NCI-H524 treated with DMSO at 0.1 percent for 48 hours (cell line): ENCODE measurements around the gene PDE4B.
"Not testable (repeated sequence)": the region's sequence is repeated elsewhere in the genome, so short reads cannot be mapped to it uniquely, and the experiment has no call there.

ENCODE experiments used
- DNase-seq: peaks from one replicate; lab custom pipeline; 2025; lab: John Stamatoyannopoulos, UW

Gene PDE4B

DNA sequence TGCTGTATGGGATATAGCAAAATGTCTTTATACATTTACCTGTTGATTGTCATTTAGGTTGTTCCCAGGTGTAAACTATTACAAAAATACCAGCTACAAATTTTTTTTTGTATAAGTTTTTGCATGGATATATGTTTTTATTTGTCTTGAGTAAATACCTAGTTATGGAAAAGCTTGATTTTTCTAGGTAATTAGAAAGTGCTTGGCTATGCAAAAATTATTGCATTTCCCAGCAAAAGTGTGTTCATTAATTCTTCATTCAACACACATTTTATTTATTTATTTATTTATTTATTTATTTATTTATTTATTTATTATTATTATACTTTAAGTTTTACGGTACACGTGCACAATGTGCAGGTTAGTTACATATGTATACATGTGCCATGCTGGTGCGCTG lies 22.1 kb downstream of the PDE4B start:
- no peak for DNase-seq

- DNase-seq = no peak
Observed at GRCh38 chr1:65817891-65818290, 25.2 kb downstream of the PDE4B start.

GRCh38 chr1:65818966-65819365 lies 26.3 kb downstream of the PDE4B start:
- no peak for DNase-seq

DNA sequence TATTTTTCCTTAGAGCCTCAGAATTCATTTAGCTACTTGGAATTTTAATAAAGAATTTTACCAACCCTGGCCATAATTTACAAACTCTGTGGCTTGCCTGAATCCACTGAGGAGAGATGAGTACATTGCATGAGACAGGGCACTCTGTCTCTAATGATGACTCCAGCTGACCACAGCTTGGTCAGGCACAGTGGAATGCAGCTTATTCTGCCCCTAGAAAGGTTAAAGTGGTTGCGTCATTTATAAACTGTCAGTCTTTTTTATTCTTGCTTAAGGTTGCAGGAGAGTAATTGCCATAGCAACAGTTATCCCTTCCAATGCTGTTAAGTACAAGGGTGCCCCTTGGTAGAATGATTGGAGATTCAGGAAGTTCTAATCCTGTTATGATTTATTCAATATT lies 28.3 kb downstream of the PDE4B start:
- DNase-seq = no peak

DNA sequence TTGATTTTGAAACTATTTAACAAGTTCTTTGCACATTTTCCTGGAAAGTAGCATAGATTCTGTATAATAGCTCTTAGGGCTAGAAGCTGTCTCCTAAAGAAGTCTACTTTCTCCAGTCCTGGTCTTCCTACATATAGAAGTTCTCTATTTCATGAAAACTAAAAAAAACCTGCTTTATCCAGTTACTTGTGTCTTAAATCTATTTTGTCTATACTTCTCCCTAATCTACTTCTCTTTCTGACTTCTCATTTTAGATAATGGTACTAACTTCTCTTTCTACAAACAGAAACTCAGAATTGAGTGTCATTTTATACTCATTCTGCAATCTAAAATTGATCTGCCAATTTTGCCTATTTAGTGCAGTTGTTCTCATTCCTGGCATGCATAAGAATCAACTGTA lies 28.7 kb downstream of the PDE4B start:
- DNase-seq = no peak

- DNase-seq = no peak
Observed at GRCh38 chr1:65824103-65824502, 31.4 kb downstream of the PDE4B start.

DNA sequence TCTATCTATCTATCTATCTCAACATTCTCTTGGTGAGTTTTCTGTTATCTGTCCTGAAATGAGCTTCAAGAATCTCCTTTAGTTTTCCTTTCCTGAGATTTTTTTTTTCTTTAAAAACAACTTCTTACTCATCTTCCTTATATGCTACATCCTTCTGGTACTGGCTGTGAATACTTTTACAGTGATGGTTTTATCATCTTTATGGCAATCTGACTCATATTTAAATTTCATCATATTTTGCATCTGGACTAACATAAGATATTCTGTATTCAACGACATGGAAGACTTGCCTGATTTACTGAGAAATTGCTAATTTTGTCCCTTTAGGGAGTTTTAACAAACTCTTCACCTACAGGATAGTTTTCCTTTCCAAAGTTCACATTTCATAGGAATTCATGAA lies 33.0 kb downstream of the PDE4B start:
- no peak for DNase-seq

GRCh38 chr1:65826782-65827181 lies 34.1 kb downstream of the PDE4B start:
- no peak for DNase-seq

GRCh38 chr1:65827346-65827745 lies 34.7 kb downstream of the PDE4B start:
- DNase-seq = no peak

DNA sequence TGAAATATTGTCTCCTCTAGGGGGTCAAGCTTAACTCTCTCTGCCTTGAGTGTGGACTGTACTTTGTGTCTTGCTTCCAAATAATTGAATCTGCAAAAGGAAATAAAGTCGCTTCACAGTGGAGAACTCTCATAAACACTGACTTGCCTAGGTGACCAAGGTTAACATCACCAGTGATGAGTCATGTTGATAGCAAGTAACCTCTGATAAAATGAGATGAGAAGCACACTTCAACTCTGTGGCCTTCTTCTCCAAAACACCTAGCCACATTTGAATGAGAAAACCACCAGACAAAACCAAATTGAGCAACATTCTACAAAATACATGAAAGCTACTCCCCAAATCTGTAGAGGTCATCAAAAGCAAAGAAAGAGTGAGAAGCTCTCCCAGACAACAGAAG lies 37.6 kb downstream of the PDE4B start:
- no peak for DNase-seq

GRCh38 chr1:65832296-65832695 lies 39.6 kb downstream of the PDE4B start:
- DNase-seq = no peak

- DNase-seq = no peak
Observed at GRCh38 chr1:65836686-65837085, 44.0 kb downstream of the PDE4B start.

- no peak for DNase-seq
Observed at GRCh38 chr1:65840683-65841082, 48.0 kb downstream of the PDE4B start.

DNA sequence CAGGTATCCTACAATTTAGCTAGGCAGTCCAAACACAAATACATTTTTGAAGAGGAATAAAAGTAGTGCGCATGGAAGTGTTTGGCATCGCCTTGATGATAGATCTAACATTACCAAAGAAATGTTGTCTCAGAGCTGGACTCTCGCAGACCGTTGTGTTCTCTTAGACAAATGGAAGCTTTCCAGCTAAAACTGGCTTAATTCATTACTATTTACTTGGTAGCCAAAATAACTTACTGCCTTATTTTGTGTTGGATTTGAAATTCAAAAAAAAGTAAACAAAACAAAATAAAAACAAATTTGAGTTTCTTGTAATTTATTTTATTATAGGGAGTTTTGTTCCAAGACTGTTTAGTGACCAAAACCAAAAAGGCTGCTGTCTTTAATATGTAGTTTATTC lies 51.6 kb downstream of the PDE4B start:
- DNase-seq = no peak

DNA sequence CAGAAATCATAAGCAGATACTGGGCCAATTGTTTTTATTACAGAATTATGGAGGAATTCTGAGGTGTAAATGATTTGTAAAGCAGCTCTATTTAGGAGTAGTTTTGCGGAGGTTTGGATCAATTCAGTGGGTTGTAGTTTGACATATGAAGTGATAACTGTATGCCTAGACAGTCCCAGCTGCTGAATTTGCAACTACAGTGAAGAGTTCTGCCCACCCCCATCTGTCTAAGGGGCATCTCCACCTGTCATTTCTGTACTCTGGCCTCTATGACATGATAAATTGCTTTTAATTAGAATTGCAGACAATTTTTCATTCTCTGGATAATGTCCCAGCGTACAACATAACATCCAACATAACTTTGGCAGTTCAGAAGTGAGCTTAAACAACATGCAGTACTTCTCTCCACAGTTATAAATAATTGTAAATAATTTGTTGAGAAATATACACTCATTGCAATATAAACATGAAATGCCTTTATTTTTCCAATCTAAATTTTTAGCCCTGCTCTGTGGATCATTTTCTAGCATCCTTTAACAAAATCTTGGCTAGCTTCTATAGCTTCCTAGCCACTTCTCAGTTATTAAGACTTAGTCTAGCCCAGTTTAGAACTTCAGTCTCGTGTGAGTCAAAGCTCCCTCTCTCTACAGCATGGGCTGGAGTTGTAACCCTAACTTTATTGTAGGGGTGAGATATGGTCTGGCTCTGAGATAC lies 52.3 kb downstream of the PDE4B start:
- peak; percentile 44 for DNase-seq

DNA sequence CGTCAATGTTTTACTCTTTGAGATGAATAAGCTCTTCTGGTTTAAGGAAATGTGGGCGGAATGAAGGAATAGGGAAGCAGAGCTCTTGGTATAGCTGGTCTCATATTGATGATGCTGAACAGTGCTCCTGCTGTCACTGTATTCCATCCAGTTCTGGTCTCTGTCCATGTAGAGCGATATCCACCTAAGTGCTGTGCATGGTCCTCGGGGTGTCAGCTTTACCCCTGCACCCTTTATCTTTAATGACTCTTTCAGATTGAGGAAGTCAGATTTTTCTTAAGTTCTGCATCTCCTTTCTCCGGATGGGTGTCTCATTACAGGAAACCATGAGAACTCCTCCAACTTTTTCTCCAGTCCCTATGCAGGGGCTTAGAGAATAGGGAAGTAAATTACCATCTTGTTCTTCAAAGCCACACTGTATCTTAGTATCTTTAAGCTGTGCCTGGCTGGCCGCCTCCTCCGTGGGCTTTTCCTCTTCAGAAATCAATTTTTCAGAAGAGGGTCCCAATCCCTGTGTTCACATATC lies 52.9 kb downstream of the PDE4B start:
- no peak for DNase-seq

DNA sequence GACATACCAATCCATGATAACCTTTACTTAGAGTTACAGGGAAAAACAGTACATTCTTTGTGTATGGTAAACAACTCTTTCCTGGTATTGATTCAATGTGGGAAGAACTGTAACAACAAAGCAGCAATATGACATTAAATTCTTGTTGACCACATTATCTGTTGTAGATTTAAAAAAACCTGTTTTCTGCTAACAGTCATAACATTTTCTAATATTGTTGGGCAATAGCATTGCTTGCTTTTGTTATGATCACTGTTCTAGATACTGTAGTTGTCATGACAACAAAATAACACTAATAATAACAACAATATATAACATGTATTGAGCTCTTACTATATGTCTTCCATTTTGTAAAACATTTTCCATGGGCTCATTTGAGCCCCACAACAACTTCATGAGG lies 54.2 kb downstream of the PDE4B start:
- DNase-seq = no peak

DNA sequence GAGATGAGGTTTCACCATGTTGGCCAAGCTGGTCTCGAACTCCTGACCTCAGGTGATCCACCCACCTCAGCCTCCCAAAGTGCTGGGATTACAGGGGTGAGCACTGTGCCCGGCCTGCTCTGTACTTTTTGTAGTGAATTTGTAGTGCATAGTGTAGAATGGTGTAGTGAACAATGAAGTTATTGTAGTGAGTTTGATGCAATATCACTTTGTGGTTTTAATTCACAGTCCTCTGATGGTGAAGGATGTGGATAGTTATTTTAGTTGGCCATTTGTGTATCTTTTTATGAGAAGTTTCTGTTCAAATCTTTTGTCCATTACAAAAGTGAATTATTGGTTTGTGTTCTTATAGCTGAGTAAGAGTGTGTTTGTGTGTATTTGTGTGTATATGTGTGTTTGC lies 57.6 kb downstream of the PDE4B start:
- DNase-seq = no peak

DNA sequence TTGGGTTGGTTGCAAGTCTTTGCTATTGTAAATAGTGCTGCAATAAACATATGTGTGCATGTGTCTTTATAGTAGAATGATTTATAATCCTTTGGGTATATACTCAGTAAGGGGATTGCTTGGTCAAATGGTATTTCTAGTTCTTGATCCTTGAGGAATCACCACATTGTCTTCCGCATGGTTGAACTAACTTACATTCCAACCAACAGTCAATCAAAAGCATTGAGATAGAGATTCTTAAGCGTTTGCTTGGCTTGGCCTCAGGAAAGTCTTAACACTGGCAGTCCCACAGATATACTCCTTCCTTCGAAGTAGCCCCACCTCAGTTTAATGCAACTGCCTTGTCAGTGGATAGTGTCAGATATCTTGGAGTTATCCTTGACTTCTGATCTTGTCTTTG lies 63.9 kb downstream of the PDE4B start:
- not testable (repeated sequence) for DNase-seq

- no peak for DNase-seq
Observed at GRCh38 chr1:65866439-65866838, 73.7 kb downstream of the PDE4B start.

DNA sequence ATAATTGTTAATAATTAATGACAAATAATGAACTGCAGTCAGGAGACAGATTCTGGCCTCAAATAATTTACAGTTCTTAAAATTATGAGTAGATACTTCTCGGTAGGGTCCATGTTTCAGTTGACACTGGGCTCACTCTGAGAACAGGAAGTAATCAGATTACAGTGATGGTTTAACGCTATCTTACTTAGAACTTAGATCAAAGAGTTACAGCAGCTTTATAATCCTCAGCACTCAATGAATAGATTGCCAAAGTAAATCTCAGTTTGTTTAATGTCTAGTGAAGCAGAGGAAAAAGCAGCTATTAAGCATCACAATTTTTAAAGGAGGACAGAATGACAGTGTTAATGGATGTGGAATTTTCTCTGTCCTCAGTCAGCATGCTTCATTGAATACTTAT lies 79.6 kb downstream of the PDE4B start:
- no peak for DNase-seq

- not testable (repeated sequence) for DNase-seq
Observed at GRCh38 chr1:65878342-65878741, 85.6 kb downstream of the PDE4B start.

- no peak for DNase-seq
Observed at GRCh38 chr1:65880611-65881010, 87.9 kb downstream of the PDE4B start.

DNA sequence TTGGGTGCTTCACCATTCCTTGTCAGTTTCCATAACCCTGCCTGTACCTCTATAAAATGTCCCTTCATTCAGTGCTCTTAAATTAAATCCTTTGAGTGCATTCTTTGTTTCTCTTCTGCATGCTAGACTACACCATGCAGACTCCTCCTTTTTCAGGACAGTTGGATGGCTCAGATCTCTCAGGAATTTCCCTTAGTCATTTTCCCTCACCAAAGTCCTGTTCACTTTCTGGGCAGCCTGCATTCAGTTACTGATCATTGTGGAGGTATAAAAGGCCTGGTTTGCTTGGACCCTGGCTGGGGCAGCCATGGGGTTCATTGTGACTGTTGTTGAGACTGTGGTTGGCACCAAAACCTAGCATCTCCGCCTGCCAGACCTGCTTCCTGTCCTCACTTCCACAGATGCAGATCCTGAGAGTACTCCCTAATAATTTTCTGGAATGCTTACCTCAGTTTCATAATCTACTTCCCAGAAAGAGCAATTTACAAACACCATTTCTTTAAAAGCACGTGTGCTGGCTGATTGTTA lies 88.4 kb downstream of the PDE4B start:
- DNase-seq = no peak
